PC-3 (cell line): ENCODE measurements around the gene FOXD1.

Experiments used
- EZH2 ChIP-seq: fragments of 300-600 bp; sonication (generic); IDR thresholded peaks from one replicate; pipeline ENCODE4 v1.6.1; 2017; ENCODE audit warnings: antibody characterized with exemption, mild to moderate bottlenecking, low read length; ENCODE audit not compliant: unreplicated experiment
- EZH2phosphoT487 ChIP-seq: fragments of 300-600 bp; sonication (generic); IDR thresholded peaks from 2 replicates; pipeline ENCODE4 v1.6.1; 2018; ENCODE audit warnings: mild to moderate bottlenecking, antibody characterized with exemption, low read length, borderline replicate concordance
- TF ChIP-seq, protein P1 (sequence below): fragments of 300-600 bp; sonication (generic); conservative IDR thresholded peaks from 2 replicates; pipeline ENCODE4 v1.5.1; 2017; ENCODE audit warnings: antibody characterized with exemption, low read depth, mild to moderate bottlenecking, low read length

DNA sequence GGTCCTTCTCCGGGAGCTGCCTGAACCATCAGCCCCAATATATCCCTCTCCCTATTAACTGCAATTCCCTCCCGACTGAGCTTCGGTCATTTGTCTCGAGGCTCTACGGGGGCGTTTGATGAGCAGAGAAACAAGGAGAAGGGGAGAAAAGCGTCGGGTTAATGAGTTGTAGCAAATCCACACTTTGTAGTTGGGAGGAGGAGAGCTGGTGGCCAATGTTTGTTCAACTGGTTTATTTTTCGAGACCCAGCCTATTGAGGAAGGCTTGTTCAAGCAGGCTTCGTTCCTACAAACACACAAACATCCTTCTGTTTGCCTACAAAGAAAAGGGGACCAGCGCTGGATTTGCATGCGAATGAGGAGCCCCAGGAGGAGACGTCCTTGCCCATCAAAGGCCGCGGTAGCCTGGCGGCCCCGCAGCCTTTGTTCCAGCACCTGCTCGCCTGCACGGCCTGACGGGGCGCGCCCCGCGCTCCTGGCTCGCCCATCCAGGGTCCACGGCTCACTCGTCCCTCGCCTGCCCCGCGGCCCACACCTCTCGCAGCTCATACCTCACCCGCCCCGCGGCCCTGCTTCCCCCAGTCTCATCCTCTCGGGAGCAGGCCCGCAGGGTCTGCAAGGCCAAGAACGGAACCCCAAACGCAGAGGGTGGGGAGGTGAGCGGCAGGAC is 4.6 kb downstream of the FOXD1 start:
- TF ChIP-seq, protein P1, sequence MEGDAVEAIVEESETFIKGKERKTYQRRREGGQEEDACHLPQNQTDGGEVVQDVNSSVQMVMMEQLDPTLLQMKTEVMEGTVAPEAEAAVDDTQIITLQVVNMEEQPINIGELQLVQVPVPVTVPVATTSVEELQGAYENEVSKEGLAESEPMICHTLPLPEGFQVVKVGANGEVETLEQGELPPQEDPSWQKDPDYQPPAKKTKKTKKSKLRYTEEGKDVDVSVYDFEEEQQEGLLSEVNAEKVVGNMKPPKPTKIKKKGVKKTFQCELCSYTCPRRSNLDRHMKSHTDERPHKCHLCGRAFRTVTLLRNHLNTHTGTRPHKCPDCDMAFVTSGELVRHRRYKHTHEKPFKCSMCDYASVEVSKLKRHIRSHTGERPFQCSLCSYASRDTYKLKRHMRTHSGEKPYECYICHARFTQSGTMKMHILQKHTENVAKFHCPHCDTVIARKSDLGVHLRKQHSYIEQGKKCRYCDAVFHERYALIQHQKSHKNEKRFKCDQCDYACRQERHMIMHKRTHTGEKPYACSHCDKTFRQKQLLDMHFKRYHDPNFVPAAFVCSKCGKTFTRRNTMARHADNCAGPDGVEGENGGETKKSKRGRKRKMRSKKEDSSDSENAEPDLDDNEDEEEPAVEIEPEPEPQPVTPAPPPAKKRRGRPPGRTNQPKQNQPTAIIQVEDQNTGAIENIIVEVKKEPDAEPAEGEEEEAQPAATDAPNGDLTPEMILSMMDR: no peak
- TF ChIP-seq EZH2phosphoT487: no peak
- TF ChIP-seq EZH2: no peak
